Right renal pelvis (tissue), 4 donors: ENCODE data around the gene EPHA1. TPM values are rescaled to one million over a fixed set of nuclear protein-coding genes. Genes with fewer than 3 reads are reported as not detected.
"Not testable (repeated sequence)": the region's sequence is repeated elsewhere in the genome, so short reads cannot be mapped to it uniquely, and the experiment has no call there.

Source experiments
- DNase-seq, 4 donors: peaks; one replicate each; pipeline ENCODE4 v3.0.0-alpha.2; 2013; ENCODE audit warnings: low read depth in 4 of 4, low spot score in 3 of 4, missing footprints in 1 of 4
- polyA plus RNA-seq, 4 donors: library from polyadenylated mRNA; unstranded; fragments of 120-200 nt; gene quantifications; one replicate each; pipeline ENCODE4 v1.2.1, GENCODE V29; 2013; ENCODE audit not compliant: insufficient read length in 4 of 4

Gene EPHA1
- polyA plus RNA-seq, 4 donors: 16.5 to 22.5 (median 17.6) TPM

DNA sequence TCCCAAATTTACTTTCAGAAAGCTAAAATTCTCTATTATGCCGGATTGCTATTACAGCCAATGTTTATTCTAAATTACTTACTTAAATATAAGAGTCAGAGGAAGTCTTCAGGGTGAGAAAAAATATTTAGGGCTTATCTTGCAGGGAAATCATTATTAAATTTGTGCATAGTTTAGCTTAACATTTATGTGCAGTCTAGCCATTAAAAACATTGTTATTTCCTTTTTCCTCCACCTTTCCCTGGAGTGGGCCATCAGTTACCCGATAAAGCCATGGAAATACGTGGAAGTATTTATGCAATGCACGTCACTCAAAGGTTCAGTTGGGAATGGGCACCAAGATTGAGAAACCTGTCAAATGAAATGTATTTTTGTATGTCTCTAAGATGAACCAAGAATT lies 25.1 kb upstream of the EPHA1 start:
- no peak for DNase-seq

DNA sequence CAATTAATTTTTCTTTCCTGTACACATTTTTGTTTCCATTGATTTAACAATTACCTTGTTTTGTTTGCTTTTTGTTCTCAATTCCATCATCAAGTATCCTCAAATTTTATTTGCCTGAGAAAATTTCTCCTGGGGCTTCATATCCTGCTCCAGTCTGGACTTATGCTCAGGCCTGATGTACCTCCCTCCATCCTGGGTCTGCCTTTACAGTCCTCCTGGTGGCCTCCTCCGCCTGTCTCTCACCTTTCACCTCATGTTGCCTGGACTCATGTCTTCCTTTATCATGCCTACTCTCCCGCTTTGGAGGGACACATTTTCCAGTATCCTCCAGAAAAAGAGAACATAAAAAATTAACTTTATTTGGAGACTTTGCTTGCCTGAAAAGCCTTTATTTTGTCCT lies 22.5 kb upstream of the EPHA1 start:
- no peak for DNase-seq

DNA sequence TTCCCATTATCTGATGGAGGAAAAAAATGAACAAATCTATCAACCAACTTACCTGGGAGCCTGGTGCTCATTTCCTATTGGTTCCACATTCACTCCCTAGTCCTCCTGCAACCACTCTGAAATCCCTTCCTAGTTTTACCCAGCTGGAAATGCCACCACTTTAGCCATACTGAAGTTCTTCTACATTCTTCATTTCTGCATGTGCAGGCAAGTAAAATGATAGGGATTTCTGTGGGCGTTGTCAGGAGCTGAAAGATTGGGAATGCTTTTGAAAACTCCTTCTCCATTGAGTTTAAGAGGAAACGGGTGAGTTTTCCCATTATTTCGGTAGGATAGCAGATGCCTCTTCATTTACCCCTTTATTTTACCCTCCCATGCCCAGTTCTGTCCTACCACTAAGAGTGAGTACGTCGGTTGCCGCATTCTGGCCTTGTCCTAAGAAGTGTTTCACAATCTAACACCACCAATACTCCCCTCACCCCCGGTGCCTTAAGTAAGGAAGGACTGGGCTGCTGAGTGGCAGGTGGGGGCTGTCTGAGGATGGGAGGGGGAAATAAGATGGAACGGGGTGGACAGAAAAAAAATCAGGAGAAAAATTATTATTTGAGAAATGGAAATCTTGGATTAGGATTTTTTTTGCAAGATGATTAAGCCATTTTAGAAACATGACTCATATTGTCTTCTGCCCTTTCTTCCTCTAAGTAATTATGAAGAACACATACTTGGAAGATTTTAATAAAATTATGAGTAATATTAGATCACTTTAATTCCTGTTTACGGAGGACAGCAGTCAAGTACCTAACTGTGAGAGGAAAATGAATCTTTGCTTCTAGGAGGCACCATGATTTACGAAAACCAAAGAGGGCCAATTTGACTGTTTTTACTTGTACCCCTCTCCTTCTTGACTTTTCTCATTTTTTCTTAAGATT lies 21.4 kb upstream of the EPHA1 start:
- no peak for DNase-seq

DNA sequence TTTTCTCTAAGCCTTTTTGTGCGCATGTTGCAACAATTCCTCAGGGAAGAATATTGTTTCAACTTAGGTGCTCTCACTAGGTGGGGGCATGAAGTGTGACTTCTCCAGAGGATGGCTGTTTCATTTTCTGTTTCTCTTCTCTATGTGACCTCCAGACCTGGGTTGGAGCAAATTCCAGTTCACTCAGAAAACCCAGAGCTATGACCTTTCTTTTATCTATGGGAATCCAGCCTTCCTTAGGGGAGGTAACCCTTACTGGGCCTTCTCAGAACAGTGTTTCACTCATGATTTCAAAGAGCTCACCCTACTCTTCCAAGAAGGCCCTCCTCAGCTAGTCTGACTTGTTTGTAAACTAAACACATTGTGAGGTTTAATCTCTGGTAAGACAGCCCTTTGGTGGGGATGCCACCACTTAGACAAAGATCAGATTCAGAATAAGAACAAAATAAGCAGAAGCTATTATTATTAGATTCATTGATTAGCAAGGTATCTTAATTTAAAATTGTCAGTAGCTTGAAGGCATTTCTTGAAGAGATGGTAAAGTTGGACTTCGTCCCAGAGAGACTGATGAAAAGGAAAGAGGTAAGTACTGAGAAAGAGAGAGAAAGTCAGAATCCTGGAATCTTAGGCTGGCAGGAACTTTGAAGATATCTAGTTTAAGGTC lies 18.0 kb upstream of the EPHA1 start:
- DNase-seq: no peak

DNA sequence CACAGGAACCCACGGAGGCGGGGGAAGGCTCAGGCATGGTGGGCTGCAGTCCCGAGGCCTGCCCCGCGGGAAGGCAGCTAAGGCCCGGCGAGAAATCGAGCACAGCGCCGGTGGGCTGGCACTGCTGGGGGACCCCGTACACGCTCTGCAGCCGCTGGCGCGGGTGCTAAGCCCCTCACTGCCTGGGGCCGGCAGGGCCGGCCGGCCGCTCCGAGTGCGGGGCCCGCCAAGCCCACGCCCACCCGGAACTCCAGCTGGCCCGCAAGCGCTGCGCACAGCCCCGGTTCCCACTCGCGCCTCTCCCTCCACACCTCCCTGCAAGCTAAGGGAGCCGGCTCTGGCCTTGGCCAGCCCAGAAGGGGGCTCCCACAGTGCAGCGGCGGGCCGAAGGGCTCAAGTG lies 15.8 kb upstream of the EPHA1 start:
- not testable (repeated sequence) for DNase-seq

DNA sequence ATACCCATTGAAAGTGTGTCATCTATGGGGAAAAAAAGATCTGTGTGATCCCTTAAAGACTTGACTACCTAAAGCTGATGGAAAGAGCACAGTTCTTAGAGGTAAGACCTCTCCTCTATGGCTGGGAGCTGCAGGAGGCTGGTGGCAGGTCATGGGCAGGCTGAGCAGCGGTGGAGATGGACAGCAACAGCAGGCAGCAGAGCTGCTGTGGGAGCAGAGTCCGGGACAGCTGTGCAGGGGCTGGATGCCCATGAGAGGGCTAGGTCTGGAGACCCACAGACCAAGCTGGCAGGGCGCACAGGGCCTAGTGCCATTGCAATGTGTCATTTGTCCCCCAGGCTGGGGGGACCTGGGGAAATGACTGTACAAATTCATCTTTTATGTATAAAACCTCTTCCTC lies 13.4 kb upstream of the EPHA1 start:
- no peak for DNase-seq

DNA sequence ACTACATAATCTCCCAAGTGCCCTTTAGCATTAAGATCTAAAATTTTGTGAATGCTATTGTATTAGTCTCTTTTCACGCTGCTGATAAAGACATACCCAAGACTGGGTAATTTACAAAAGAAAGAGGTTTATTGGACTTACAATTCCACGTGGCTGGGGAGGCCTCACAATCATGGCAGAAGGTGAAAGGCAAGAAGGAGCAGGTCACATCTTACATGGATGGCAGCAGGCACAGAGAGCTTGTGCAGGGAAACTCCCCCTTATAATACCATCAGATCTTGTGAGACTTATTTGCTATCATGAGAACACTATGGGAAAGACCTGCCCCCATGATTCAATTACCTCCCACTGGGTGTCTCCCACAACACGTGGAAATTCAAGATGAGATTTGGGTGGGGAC lies 12.0 kb upstream of the EPHA1 start:
- not testable (repeated sequence) for DNase-seq

DNA sequence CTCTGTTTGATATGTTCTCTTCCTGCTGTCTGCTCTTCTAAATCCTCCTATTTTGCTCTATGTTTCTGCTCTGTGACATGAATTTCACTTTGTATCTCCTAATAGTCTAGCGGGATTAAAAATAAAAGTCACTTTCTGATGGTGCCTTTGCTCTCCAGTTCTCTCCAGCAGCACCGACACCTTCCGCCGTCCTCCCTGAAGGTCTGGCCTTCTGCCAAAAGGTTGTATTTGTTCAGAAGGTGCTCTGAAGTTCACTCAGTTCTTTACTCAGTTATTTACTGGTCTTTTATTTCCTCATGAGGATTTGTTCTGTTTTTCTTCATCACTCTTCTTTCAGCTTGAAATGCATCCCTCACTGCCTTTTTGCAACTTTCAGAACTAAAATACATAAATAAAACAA lies 11.2 kb upstream of the EPHA1 start:
- no peak for DNase-seq

DNA sequence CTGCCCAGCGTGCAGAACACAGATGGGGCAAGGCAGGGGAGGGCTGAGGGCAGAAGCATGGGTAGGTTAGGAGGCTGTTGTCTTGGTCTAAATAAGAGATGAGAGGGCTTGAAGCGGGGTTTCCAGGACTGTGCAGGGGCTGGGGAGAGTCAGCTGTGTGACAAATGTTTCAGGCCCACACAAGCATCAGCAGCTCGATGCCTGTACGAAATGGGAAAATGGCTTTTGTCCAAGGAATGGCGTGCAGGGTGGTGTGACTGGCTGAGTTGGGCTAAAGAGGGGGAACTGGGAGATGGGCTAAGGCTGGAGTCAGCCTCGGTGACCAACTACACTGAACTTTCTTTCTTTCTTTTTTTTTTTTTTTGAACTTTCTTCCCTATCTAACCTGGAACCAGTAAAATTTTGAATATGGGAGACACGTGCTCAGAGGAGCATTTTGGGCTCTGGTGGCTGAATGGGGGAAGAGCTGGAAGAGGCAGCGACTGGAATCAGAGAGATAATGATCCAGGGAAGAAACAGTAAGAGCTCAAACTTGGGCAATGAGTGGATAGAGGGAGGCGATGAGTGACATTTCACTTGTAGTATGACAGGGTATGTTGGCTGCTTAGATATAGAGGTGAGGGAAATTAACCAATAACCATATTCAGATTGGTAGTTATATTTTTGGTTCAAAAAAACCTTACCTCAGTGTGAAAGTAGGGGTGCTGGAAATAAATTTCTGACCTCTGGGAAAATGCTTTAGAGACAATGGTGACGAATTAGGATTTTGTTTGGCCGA lies 10.2 kb upstream of the EPHA1 start:
- no peak for DNase-seq

DNA sequence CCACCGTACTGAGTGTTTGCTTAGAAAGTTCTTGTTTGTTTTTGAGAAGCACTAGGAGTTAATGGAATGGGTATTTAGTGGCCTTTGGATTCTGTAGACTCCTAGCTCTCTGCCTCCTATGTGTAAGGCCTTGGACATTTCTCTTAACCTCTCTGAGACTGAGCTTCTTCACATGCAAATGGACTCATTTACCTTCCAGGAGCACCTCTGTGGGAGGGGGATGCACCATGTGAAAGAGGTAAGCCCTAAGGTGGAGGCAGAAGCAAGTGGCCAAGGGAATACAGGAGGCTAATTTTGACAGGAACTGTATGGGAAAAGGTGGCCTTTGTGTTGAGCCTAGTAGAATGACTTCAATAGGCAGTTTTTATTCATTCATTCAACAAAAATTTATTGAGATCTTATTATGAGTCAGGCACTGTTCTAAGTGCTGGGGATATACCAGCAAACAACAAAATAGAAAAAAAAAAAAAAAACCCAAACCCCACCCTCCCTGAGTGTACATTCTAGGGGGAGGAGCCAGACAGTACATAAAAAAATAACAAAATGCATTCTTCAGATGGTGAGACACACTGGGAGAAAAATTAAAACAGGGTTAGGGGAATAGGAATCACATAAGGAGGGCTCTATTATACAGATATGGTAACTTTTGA lies 9.2 kb upstream of the EPHA1 start:
- no peak for DNase-seq

DNA sequence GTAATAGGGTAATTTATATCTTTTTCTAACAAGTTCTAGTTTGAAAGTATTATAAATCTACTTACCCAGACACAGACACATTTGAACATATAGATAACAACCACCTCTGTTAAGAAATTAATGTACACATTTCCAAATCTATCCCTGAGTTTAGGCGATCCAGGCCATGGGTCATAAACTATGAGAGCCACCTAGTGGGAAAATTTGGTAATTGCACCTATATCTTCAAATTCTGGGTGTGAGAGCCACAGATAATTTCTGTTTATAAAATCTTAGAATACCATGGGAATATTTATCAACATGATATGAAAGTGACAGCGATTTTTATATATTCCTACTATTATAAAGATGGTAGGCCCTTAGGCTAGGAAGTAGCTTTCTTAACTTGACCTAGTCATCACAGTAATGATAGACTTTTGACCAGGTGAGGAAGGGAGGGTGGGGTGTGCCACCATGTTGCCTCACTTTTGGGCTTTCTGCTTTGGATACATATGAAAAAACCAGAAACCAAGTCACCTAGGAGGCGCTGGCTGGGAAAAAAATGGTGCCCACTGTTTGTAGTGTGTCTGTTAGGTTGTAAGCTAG lies 8.0 kb upstream of the EPHA1 start:
- DNase-seq: no peak

DNA sequence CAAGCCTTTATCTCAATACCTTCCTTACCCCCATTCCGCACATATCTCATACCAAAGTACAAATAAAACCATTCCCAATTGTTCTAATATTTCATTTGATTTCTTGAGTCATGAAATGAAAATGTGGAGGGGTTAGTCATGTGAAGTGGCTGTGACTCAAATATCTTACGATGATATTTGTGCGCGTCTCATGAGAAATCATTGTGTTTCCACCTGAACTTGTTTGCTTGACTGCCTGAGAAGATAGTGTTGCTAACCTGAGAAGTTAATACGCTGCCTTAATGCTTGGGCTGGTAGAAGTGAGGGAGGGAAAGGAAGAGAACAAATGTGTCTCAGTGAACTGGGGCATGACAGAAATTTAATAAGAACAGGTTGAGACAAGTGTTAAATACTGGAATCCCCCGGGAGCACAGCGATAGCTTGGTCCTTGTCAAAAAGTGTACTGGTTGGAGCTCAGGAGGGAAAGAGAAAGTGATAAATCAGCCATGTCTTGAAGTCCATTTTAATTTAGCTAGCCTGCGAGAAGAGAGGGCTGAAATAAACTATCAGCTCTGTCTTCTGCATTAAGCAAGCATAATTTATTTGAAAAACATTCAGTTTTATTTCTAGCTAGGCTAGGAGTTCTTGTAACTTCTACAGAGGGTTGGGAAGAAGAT lies 7.2 kb upstream of the EPHA1 start:
- no peak for DNase-seq

DNA sequence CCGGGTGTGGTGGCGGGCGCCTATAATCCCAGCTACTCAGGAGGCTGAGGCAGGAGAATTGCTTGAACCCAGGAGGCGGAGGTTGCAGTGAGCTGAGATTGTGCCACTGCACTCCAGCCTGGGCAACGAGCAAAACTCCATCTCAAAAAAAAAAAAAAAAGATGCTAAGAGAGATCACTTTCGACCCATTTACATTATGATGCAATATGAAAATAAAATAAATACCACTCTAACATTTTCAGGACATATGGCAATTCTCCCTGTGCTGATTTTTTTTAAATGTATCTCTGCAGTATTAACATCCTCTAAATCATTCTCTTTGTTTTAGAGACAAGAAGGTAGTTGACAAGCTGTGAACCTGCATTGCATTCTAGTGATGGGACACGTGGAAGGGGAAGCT lies 6.6 kb upstream of the EPHA1 start:
- DNase-seq: not testable (repeated sequence)

DNA sequence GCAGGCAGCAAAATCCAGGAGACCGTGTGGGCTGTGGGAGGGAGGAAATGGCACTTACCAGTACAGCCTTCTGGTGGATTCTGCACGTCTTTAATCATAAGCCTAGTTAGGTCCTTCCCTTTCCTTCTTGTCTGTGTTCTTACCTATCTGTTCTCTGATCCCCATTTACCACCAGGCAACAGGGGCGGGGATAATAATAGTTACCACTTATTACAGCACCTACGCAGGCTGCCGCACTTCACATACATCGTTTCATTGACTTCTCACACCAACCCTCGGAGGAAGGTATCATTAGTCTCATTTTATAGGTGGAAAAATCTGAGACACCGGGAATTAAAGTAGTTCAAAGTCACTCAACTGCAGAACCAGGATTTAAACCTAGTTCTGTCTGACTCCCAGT lies 4.5 kb upstream of the EPHA1 start:
- DNase-seq: no peak

DNA sequence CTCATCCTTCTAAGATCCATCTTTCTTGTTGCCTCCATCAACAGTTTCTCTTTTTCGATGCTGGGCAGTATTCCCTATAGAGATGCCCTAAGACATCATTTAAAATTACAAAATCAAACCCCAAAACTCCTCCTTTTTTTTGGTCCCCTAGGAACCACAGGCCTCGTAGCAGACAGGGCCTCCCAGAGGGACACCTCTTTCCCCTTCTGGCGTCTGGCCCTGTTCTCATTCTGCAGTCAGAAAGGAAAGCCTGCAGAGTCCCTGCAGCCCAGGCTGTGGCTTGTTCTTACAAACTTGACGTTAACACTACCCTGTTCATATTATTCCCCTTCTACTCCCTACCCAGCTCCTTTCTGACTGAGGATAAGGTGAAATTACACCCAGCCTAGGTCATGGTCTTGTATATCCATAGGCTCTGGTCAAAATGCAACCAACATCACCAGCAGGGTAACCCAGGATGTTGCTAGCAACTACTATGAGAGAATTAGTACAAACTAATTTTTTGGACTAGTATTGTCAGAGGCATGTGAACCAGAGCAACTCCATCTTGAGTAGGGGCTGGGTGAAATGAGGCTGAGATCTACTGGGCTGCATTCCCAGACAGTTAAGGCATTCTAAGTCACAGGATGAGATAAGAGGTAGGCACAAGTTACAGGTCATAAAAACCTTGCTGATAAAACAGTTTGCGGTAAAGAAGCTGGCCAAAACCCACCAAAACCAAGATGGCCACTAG lies 3.5 kb upstream of the EPHA1 start:
- DNase-seq: no peak

DNA sequence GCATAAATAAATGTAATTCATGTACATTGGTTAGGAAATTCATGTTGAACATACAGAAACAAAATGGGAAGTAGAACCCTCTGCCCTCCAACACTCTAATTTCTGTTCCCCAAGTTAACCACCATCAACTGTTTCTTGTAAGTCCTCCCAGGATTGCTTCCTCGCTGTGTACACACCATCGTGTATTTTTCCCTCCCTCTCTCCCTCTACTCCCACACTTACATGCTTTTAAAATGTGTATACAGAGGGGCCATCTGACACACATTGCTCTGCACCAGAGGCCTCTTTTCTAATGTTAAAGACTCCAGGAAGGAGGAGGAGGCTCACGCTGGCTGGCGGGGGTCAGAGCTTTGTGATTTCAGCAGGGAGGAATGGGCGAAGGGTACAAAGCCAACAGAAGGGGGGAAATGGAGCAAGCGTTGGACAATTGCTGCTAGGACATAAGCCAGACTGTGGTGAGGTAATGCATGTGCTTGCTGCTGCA lies 1.9 kb upstream of the EPHA1 start:
- no peak for DNase-seq

DNA sequence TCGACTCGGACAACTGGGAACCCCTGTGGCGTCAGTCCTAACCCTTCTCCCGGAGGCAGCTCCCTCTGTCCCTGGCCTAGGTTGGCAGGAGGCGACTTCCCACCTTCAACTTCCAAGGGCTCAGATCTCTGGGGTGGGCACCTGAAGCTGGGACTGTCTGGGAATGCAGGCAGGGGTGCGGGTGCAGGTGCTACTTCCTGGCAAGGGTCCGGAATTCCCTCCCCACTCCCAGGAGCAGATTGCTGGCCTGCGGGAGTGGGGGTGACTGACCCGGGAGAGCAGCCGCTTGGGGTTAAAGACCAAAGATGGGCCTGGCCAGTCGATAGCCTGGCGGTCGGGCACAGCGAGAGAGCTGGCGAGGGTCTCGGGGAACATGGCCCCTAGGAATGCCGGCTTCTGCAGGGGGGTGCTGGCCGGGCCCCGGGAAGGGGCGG lies 387 bp downstream of the EPHA1 start:
- no peak for DNase-seq

DNA sequence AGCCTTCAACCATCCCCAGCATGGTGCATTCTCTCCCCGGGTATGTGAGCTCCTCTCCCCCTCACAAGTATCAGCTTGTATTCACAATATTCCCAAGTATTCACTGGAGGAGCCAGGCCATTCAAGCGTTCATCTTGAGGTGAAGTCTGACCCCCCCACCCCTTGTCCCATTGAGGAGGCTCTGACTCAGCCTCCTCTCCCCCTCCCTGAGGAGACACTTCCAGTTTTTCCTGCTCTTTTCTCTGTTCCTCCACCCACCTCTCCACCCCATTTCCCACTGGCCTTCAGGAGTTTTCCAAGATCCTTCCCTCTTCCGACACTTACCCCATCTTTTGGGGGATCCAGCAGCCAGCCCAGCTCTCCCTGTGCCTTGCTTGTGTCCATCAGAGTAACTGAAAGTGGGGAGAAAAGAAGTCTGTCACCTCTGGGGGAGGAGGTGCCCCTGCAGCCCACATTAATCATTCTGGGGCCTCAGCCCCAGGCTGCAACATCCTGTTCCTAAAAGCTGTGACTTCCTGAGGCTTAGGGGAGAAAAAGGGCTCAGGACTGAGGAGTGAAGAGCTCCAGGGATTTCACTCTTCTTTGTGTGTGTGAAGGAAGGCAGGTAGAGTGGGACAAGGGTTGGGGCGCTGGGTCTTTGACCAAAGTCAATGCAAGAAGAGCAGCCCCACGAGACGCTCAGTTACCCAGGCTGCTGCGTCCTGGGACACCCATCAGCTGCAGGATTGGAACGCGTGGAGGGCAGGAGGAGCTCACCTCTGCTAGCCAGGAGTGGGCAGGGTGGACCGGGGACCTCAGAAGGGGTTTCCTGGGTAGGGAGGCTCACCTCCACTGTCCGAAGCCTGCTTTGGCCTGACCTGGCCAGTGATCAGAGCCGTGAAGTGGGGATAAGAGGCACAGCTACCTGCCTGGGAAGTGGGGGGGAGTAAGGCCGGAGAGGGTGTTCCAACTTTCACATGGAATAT lies 1.1 kb downstream of the EPHA1 start:
- no peak for DNase-seq
